ENCODE measurements around the gene ABCC2.
"Not testable (repeated sequence)": the region's sequence is repeated elsewhere in the genome, so short reads cannot be mapped to it uniquely, and the experiment has no call there.

Gene ABCC2

GRCh38 chr10:99815621-99816020, 33.2 kb downstream of the ABCC2 start:
- no peak for DNase-seq (ENCODE audit: low spot score)
- Histone ChIP-seq H3K4me3 (no peak overlapping the region), H3K27ac (no peak overlapping the region)
- no peak for TF ChIP-seq CTCF (IDR thresholded peaks at IDR 0.05)

GRCh38 chr10:99827936-99828335, 45.5 kb downstream of the ABCC2 start:
- TF ChIP-seq CTCF (IDR thresholded peaks at IDR 0.05), result no peak
- no peak overlapping the region for H3K4me3 ChIP-seq
- no peak overlapping the region for H3K27ac ChIP-seq
- no peak for DNase-seq (ENCODE audit: low spot score)

GRCh38 chr10:99828464-99828863, 46.0 kb downstream of the ABCC2 start:
- no peak overlapping the region for H3K27ac ChIP-seq
- TF ChIP-seq CTCF (IDR thresholded peaks at IDR 0.05), result no peak
- H3K4me3 ChIP-seq, result no peak overlapping the region
- no peak for DNase-seq (ENCODE audit: low spot score)

GRCh38 chr10:99832439-99832838, 50.0 kb downstream of the ABCC2 start:
- TF ChIP-seq CTCF (IDR thresholded peaks at IDR 0.05), result no peak
- no peak for DNase-seq (ENCODE audit: low spot score)
- no peak overlapping the region for H3K27ac ChIP-seq

GRCh38 chr10:99834410-99834809, 52.0 kb downstream of the ABCC2 start:
- H3K4me3 ChIP-seq, result no peak overlapping the region
- no peak for DNase-seq (ENCODE audit: low spot score)
- TF ChIP-seq CTCF (IDR thresholded peaks at IDR 0.05), result no peak
- no peak overlapping the region for H3K27ac ChIP-seq

More at GRCh38 chr10:99832439-99832838, 50.0 kb downstream of the ABCC2 start:
- H3K4me3 ChIP-seq, result no peak overlapping the region

GRCh38 chr10:99835947-99836346, 53.5 kb downstream of the ABCC2 start:
- Histone ChIP-seq H3K4me3 (no peak overlapping the region), H3K27ac (no peak overlapping the region)
- TF ChIP-seq CTCF (IDR thresholded peaks at IDR 0.05), result no peak
- no peak for DNase-seq (ENCODE audit: low spot score)

- no peak for DNase-seq (ENCODE audit: low spot score)
- no peak overlapping the region for H3K4me3 ChIP-seq
- H3K27ac ChIP-seq, result no peak overlapping the region
- no peak for TF ChIP-seq CTCF (IDR thresholded peaks at IDR 0.05)
Observed at GRCh38 chr10:99836711-99837110, 54.3 kb downstream of the ABCC2 start.

- DNase-seq (ENCODE audit: low spot score), result not testable (repeated sequence)
Observed at GRCh38 chr10:99840859-99841258, 58.4 kb downstream of the ABCC2 start.

More at GRCh38 chr10:99840859-99841258, 58.4 kb downstream of the ABCC2 start:
- H3K27ac ChIP-seq, H3K4me3 ChIP-seq: not testable (repeated sequence)

Data from coronary artery (tissue), 2 donors.